ENCODE data around the gene FMN2.

Gene FMN2

GRCh38 chr1:240096974-240097373 lies 5.3 kb downstream of the FMN2 start:
- DNase-seq (ENCODE audit: low read depth), result no peak
- no peak overlapping the region for H3K4me3 ChIP-seq (ENCODE audit: low read depth, low read length)
- TF ChIP-seq, protein P1, sequence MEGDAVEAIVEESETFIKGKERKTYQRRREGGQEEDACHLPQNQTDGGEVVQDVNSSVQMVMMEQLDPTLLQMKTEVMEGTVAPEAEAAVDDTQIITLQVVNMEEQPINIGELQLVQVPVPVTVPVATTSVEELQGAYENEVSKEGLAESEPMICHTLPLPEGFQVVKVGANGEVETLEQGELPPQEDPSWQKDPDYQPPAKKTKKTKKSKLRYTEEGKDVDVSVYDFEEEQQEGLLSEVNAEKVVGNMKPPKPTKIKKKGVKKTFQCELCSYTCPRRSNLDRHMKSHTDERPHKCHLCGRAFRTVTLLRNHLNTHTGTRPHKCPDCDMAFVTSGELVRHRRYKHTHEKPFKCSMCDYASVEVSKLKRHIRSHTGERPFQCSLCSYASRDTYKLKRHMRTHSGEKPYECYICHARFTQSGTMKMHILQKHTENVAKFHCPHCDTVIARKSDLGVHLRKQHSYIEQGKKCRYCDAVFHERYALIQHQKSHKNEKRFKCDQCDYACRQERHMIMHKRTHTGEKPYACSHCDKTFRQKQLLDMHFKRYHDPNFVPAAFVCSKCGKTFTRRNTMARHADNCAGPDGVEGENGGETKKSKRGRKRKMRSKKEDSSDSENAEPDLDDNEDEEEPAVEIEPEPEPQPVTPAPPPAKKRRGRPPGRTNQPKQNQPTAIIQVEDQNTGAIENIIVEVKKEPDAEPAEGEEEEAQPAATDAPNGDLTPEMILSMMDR (IDR thresholded peaks at IDR 0.05; ENCODE audit: control insufficient read depth, extremely low read depth, insufficient read depth), result no peak

DNA sequence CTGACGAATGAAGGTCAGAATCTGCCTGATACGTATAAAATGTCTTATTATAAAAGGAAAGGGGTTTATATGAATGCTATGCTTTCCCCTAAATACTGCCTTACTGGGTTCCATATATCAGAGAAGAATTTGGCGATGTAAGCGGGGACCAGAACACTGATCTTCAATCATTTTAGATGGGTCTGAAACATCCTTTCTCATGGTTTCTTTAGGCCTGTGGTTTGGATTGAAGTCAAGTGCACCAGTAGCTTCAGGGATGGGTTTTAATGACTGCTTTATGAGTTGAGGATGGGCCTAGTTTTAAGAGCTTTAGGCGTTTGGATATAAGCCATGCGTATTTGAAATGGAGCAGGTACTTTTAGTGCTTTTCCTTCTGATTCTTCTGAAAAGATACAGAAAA lies 6.9 kb downstream of the FMN2 start:
- DNase-seq (ENCODE audit: low read depth), result no peak
- no peak overlapping the region for H3K4me3 ChIP-seq (ENCODE audit: low read depth, low read length)
- TF ChIP-seq, protein P1 (IDR thresholded peaks at IDR 0.05; ENCODE audit: control insufficient read depth, extremely low read depth, insufficient read depth), result no peak

DNA sequence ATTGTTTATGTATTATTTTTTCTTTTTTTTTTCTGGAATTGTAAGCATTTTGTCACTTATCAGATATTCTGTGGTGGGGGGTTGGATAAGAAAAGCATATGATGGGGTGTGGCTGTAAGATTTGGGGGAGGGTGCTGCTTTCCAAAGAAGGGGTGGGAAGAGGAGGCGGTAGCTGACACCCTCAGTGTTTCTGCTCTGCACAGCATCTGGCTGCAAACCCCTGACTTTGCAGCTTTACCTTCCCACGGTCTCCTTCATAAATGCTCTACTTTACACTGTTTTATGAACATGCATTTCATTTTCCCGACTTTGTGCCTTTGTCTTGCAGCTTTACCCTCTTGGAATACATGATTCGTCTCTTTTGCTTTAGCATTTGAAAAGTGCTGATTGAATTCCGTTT lies 7.6 kb downstream of the FMN2 start:
- no peak for DNase-seq (ENCODE audit: low read depth)
- H3K4me3 ChIP-seq (ENCODE audit: low read depth, low read length), result no peak overlapping the region
- TF ChIP-seq, protein P1 (IDR thresholded peaks at IDR 0.05; ENCODE audit: control insufficient read depth, extremely low read depth, insufficient read depth), result no peak

DNA sequence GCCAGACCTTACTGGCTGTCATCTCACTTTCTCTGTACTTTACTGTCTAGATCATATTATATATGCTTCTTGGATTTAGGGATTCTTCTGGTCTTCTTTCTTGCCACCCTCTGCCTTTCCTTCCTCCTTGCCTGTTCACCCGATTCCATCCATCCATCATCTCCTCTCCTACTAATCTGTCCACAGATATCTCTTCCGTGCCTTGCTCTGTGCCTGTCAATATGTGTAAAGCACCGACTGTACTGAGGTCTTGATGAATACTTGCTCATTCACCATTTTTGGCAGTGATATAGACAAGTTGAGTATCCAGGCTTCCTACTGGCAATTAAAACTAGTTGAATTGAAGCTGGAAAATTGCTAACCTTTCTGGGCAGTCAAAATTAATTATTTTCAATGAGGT lies 8.1 kb downstream of the FMN2 start:
- TF ChIP-seq, protein P1 (IDR thresholded peaks at IDR 0.05; ENCODE audit: control insufficient read depth, extremely low read depth, insufficient read depth), result no peak
- no peak overlapping the region for H3K4me3 ChIP-seq (ENCODE audit: low read depth, low read length)
- DNase-seq (ENCODE audit: low read depth), result no peak

GRCh38 chr1:240100371-240100934 lies 8.8 kb downstream of the FMN2 start:
- no peak for DNase-seq (ENCODE audit: low read depth)
- H3K4me3 ChIP-seq (ENCODE audit: low read depth, low read length), result no peak overlapping the region
- TF ChIP-seq, protein P1 (IDR thresholded peaks at IDR 0.05; ENCODE audit: control insufficient read depth, extremely low read depth, insufficient read depth), result no peak

DNA sequence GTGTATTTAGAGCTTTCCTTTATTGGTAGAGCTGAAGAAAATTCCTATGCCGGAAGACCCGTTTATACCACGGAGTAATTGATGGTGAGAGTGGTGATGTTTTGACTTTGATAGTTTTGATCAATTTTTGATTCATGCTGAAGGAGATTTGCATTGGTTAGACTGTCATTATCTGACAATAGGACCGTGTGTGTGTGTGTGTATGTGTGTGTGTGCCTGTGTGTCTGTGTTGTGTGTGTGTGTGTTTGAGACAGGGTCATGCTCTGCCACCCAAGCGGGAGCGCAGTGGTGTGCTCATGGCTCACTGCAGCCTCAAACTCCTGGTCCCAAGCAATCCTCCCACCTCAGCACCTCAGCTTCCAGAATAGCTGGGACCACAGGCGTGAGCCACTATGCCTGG lies 9.6 kb downstream of the FMN2 start:
- no peak overlapping the region for H3K4me3 ChIP-seq (ENCODE audit: low read depth, low read length)
- TF ChIP-seq, protein P1 (IDR thresholded peaks at IDR 0.05; ENCODE audit: control insufficient read depth, extremely low read depth, insufficient read depth), result no peak
- no peak for DNase-seq (ENCODE audit: low read depth)

- no peak for DNase-seq (ENCODE audit: low read depth)
- TF ChIP-seq, protein P1 (IDR thresholded peaks at IDR 0.05; ENCODE audit: control insufficient read depth, extremely low read depth, insufficient read depth), result no peak
- no peak overlapping the region for H3K4me3 ChIP-seq (ENCODE audit: low read depth, low read length)
Measured at GRCh38 chr1:240101737-240102136, 10.1 kb downstream of the FMN2 start.

All from LNCaP clone FGC (cell line).